ENCODE results near the gene MSH6. TPM values are rescaled to one million over a fixed set of nuclear protein-coding genes. Genes with fewer than 3 reads are reported as not detected.

Gene MSH6
- total and polyA plus RNA-seq, 4 donors: 10.0 to 38.3 (median 19.9) TPM

GRCh38 chr2:47799031-47799609 lies 16.2 kb downstream of the MSH6 start:
- no peak for ATAC-seq (ENCODE audit: low FRiP score)
- 92 to 95% methylated on average over 6 of the region's 6 CpGs for WGBS, 2 donors
- H3K27ac ChIP-seq (ENCODE audit: low read depth in 1 of 2, low read length in 2 of 2): no peak overlapping the region
- intact Hi-C loops (cut with DNase I): no loop called here
- peaks cover 12 to 19% of the 10 kb centered on the region in 2 donors for H3K36me3 ChIP-seq (ENCODE audit: control insufficient read depth in 1 of 2, insufficient read depth in 2 of 2, low read length in 1 of 2)
- H3K9me3 ChIP-seq (ENCODE audit: control insufficient read depth, low read length): peaks cover 2% of the 10 kb centered on the region
- DNase-seq: no peak
- no peaks in the 10 kb centered on the region for H3K4me1 ChIP-seq (ENCODE audit: control insufficient read depth in 1 of 2, insufficient read depth in 2 of 2, low read length in 2 of 2)
- no peaks in the 10 kb centered on the region for H3K27me3 ChIP-seq (ENCODE audit: control insufficient read depth in 1 of 2, insufficient read depth in 2 of 2, low read length in 1 of 2)
- no peak overlapping the region for H3K4me3 ChIP-seq (ENCODE audit: low read length in 2 of 2)

GRCh38 chr2:47801118-47801517 lies 18.2 kb downstream of the MSH6 start:
- WGBS, 2 donors: 72 to 73% methylated on average over 3 of the region's 3 CpGs
- Histone ChIP-seq H3K36me3 (ENCODE audit: control insufficient read depth in 1 of 2, insufficient read depth in 2 of 2, low read length in 1 of 2) (peaks cover 15 to 19% of the 10 kb centered on the region in 2 donors), H3K4me3 (ENCODE audit: low read length in 2 of 2) (no peak overlapping the region)

GRCh38 chr2:47803363-47803762 lies 20.4 kb downstream of the MSH6 start:
- no peak overlapping the region for H3K4me3 ChIP-seq (ENCODE audit: low read length in 2 of 2)
- H3K9me3 ChIP-seq (ENCODE audit: control insufficient read depth, low read length): peaks cover 2% of the 10 kb centered on the region
- ATAC-seq (ENCODE audit: low FRiP score): no peak
- 98 to 99% methylated on average over 7 of the region's 7 CpGs for WGBS, 2 donors
- intact Hi-C loops (cut with DNase I): no loop called here
- no peak overlapping the region for H3K27ac ChIP-seq (ENCODE audit: low read depth in 1 of 2, low read length in 2 of 2)
- H3K27me3 ChIP-seq (ENCODE audit: control insufficient read depth in 1 of 2, insufficient read depth in 2 of 2, low read length in 1 of 2): no peaks in the 10 kb centered on the region
- no peak for DNase-seq
- H3K36me3 ChIP-seq (ENCODE audit: control insufficient read depth in 1 of 2, insufficient read depth in 2 of 2, low read length in 1 of 2): peaks cover 15 to 17% of the 10 kb centered on the region in 2 donors
- no peaks in the 10 kb centered on the region for H3K4me1 ChIP-seq (ENCODE audit: control insufficient read depth in 1 of 2, insufficient read depth in 2 of 2, low read length in 2 of 2)

More at GRCh38 chr2:47801118-47801517, 18.2 kb downstream of the MSH6 start:
- Histone ChIP-seq H3K4me1 (ENCODE audit: control insufficient read depth in 1 of 2, insufficient read depth in 2 of 2, low read length in 2 of 2) (no peaks in the 10 kb centered on the region), H3K27me3 (ENCODE audit: control insufficient read depth in 1 of 2, insufficient read depth in 2 of 2, low read length in 1 of 2) (no peaks in the 10 kb centered on the region), H3K9me3 (ENCODE audit: control insufficient read depth, low read length) (peaks cover 2% of the 10 kb centered on the region), H3K27ac (ENCODE audit: low read depth in 1 of 2, low read length in 2 of 2) (no peak overlapping the region)
- ATAC-seq (ENCODE audit: low FRiP score): no peak
- intact Hi-C loops (cut with DNase I): no loop called here
- no peak for DNase-seq

- ATAC-seq (ENCODE audit: low FRiP score) (no peak), DNase-seq (no peak)
- H3K36me3 ChIP-seq (ENCODE audit: control insufficient read depth in 1 of 2, insufficient read depth in 2 of 2, low read length in 1 of 2): peaks cover 15% of the 10 kb centered on the region in 2 donors
- no peak overlapping the region for H3K27ac ChIP-seq (ENCODE audit: low read depth in 1 of 2, low read length in 2 of 2)
- 97 to 98% methylated on average over 1 of the region's 1 CpG for WGBS, 2 donors
- intact Hi-C loops (cut with DNase I): no loop called here
- H3K4me1 ChIP-seq (ENCODE audit: control insufficient read depth in 1 of 2, insufficient read depth in 2 of 2, low read length in 2 of 2): no peaks in the 10 kb centered on the region
- H3K27me3 ChIP-seq (ENCODE audit: control insufficient read depth in 1 of 2, insufficient read depth in 2 of 2, low read length in 1 of 2): no peaks in the 10 kb centered on the region
- peaks cover 2% of the 10 kb centered on the region for H3K9me3 ChIP-seq (ENCODE audit: control insufficient read depth, low read length)
- H3K4me3 ChIP-seq (ENCODE audit: low read length in 2 of 2): no peak overlapping the region
Observed at GRCh38 chr2:47803770-47804169, 20.8 kb downstream of the MSH6 start.

GRCh38 chr2:47805850-47806249 lies 22.9 kb downstream of the MSH6 start:
- no peaks in the 10 kb centered on the region for H3K4me1 ChIP-seq (ENCODE audit: control insufficient read depth in 1 of 2, insufficient read depth in 2 of 2, low read length in 2 of 2)
- DNase-seq: no peak
- H3K27me3 ChIP-seq (ENCODE audit: control insufficient read depth in 1 of 2, insufficient read depth in 2 of 2, low read length in 1 of 2): no peaks in the 10 kb centered on the region
- H3K9me3 ChIP-seq (ENCODE audit: control insufficient read depth, low read length): peaks cover 2% of the 10 kb centered on the region
- H3K4me3 ChIP-seq (ENCODE audit: low read length in 2 of 2): no peak overlapping the region
- no peak overlapping the region for H3K27ac ChIP-seq (ENCODE audit: low read depth in 1 of 2, low read length in 2 of 2)
- 38 to 45% methylated on average over 6 of the region's 6 CpGs for WGBS, 2 donors
- no peak for ATAC-seq (ENCODE audit: low FRiP score)
- H3K36me3 ChIP-seq (ENCODE audit: control insufficient read depth in 1 of 2, insufficient read depth in 2 of 2, low read length in 1 of 2): peaks cover 9 to 14% of the 10 kb centered on the region in 2 donors
- intact Hi-C loops (cut with DNase I): no loop called here

GRCh38 chr2:47808614-47809013 lies 25.7 kb downstream of the MSH6 start:
- intact Hi-C loops (cut with DNase I): no loop called here
- Histone ChIP-seq H3K9me3 (ENCODE audit: control insufficient read depth, low read length) (no peaks in the 10 kb centered on the region), H3K27ac (ENCODE audit: low read depth in 1 of 2, low read length in 2 of 2) (no peak overlapping the region), H3K27me3 (ENCODE audit: control insufficient read depth in 1 of 2, insufficient read depth in 2 of 2, low read length in 1 of 2) (no peaks in the 10 kb centered on the region), H3K4me1 (ENCODE audit: control insufficient read depth in 1 of 2, insufficient read depth in 2 of 2, low read length in 2 of 2) (no peaks in the 10 kb centered on the region), H3K4me3 (ENCODE audit: low read length in 2 of 2) (no peak overlapping the region), H3K36me3 (ENCODE audit: control insufficient read depth in 1 of 2, insufficient read depth in 2 of 2, low read length in 1 of 2) (peaks cover 2 to 8% of the 10 kb centered on the region in 2 donors)
- DNase-seq: no peak
- no peak for ATAC-seq (ENCODE audit: low FRiP score)
- WGBS, 2 donors: 71 to 75% methylated on average over 4 of the region's 4 CpGs

GRCh38 chr2:47809903-47810302 lies 27.0 kb downstream of the MSH6 start:
- Histone ChIP-seq H3K27me3 (ENCODE audit: control insufficient read depth in 1 of 2, insufficient read depth in 2 of 2, low read length in 1 of 2) (no peaks in the 10 kb centered on the region), H3K27ac (ENCODE audit: low read depth in 1 of 2, low read length in 2 of 2) (no peak overlapping the region), H3K36me3 (ENCODE audit: control insufficient read depth in 1 of 2, insufficient read depth in 2 of 2, low read length in 1 of 2) (peaks cover 0 to 3% of the 10 kb centered on the region in 2 donors), H3K9me3 (ENCODE audit: control insufficient read depth, low read length) (no peaks in the 10 kb centered on the region), H3K4me3 (ENCODE audit: low read length in 2 of 2) (no peak overlapping the region), H3K4me1 (ENCODE audit: control insufficient read depth in 1 of 2, insufficient read depth in 2 of 2, low read length in 2 of 2) (no peaks in the 10 kb centered on the region)
- no peak for ATAC-seq (ENCODE audit: low FRiP score)
- intact Hi-C loops (cut with DNase I): no loop called here
- DNase-seq: no peak
- 81 to 85% methylated on average over 2 of the region's 2 CpGs for WGBS, 2 donors

GRCh38 chr2:47810850-47811249 lies 27.9 kb downstream of the MSH6 start:
- no peaks in the 10 kb centered on the region for H3K9me3 ChIP-seq (ENCODE audit: control insufficient read depth, low read length)
- intact Hi-C loops (cut with DNase I): no loop called here
- H3K27ac ChIP-seq (ENCODE audit: low read depth in 1 of 2, low read length in 2 of 2): no peak overlapping the region
- H3K4me1 ChIP-seq (ENCODE audit: control insufficient read depth in 1 of 2, insufficient read depth in 2 of 2, low read length in 2 of 2): no peaks in the 10 kb centered on the region
- H3K27me3 ChIP-seq (ENCODE audit: control insufficient read depth in 1 of 2, insufficient read depth in 2 of 2, low read length in 1 of 2): no peaks in the 10 kb centered on the region
- no peak for ATAC-seq (ENCODE audit: low FRiP score)
- H3K4me3 ChIP-seq (ENCODE audit: low read length in 2 of 2): no peak overlapping the region
- DNase-seq: no peak
- peaks cover 2 to 3% of the 10 kb centered on the region in 2 donors for H3K36me3 ChIP-seq (ENCODE audit: control insufficient read depth in 1 of 2, insufficient read depth in 2 of 2, low read length in 1 of 2)

- no peak for DNase-seq
- no peaks in the 10 kb centered on the region for H3K9me3 ChIP-seq (ENCODE audit: control insufficient read depth, low read length)
- no peaks in the 10 kb centered on the region for H3K4me1 ChIP-seq (ENCODE audit: control insufficient read depth in 1 of 2, insufficient read depth in 2 of 2, low read length in 2 of 2)
- peaks cover 0 to 3% of the 10 kb centered on the region in 2 donors for H3K36me3 ChIP-seq (ENCODE audit: control insufficient read depth in 1 of 2, insufficient read depth in 2 of 2, low read length in 1 of 2)
- intact Hi-C loops (cut with DNase I): no loop called here
- no peak overlapping the region for H3K27ac ChIP-seq (ENCODE audit: low read depth in 1 of 2, low read length in 2 of 2)
- H3K27me3 ChIP-seq (ENCODE audit: control insufficient read depth in 1 of 2, insufficient read depth in 2 of 2, low read length in 1 of 2): no peaks in the 10 kb centered on the region
- ATAC-seq (ENCODE audit: low FRiP score): no peak
- H3K4me3 ChIP-seq (ENCODE audit: low read length in 2 of 2): no peak overlapping the region
- WGBS, 2 donors: 56 to 70% methylated on average over 1 of the region's 1 CpG
Observed at GRCh38 chr2:47811668-47812067, 28.7 kb downstream of the MSH6 start.

All from aorta (tissue), 5 donors.